IPS-15b (cell line): ENCODE results near the gene PTEN.
"Not testable (repeated sequence)": the region's sequence is repeated elsewhere in the genome, so short reads cannot be mapped to it uniquely, and the experiment has no call there.

Experiments used
- H3K27me3 ChIP-seq: one replicate; pipeline ENCODE4 v1.6.1; 2013; ENCODE audit warnings: low read length; ENCODE audit not compliant: control insufficient read depth, insufficient read depth
- H3K36me3 ChIP-seq: one replicate; pipeline ENCODE4 v1.6.1; 2013; ENCODE audit warnings: low read length; ENCODE audit not compliant: control insufficient read depth, insufficient read depth
- H3K4me1 ChIP-seq: one replicate; pipeline ENCODE4 v1.6.1; 2013; ENCODE audit warnings: mild to moderate bottlenecking, low read length; ENCODE audit not compliant: control insufficient read depth, insufficient read depth
- H3K4me3 ChIP-seq: one replicate; pipeline ENCODE4 v1.5.1; 2013; ENCODE audit warnings: low read depth, low read length
- H3K9ac ChIP-seq: one replicate; pipeline ENCODE4 v1.6.1; 2013; ENCODE audit warnings: low read depth, mild to moderate bottlenecking, low read length
- H3K9me3 ChIP-seq: one replicate; pipeline ENCODE4 v1.6.1; 2013; ENCODE audit warnings: mild to moderate bottlenecking, low read length; ENCODE audit not compliant: control insufficient read depth, insufficient read depth

The PTEN gene

GRCh38 chr10:87880336-87880735, 16.9 kb downstream of the PTEN start:
- Histone ChIP-seq H3K36me3 (no peaks in the 10 kb centered on the region), H3K27me3 (no peaks in the 10 kb centered on the region), H3K9me3 (no peaks in the 10 kb centered on the region), H3K4me1 (no peaks in the 10 kb centered on the region), H3K4me3 (no peak overlapping the region), H3K9ac (no peak overlapping the region)

- not testable (repeated sequence) for H3K27me3 ChIP-seq, H3K4me3 ChIP-seq
Measured at GRCh38 chr10:87881373-87882059, 18.1 kb downstream of the PTEN start.

GRCh38 chr10:87882555-87883294, 19.3 kb downstream of the PTEN start:
- no peaks in the 10 kb centered on the region for H3K27me3 ChIP-seq
- no peaks in the 10 kb centered on the region for H3K4me1 ChIP-seq
- no peak overlapping the region for H3K4me3 ChIP-seq
- H3K9me3 ChIP-seq = no peaks in the 10 kb centered on the region
- no peak overlapping the region for H3K9ac ChIP-seq
- H3K36me3 ChIP-seq = peaks cover 1% of the 10 kb centered on the region

More at GRCh38 chr10:87881373-87882059, 18.1 kb downstream of the PTEN start:
- H3K4me1 ChIP-seq, H3K9ac ChIP-seq, H3K9me3 ChIP-seq, H3K36me3 ChIP-seq: not testable (repeated sequence)

GRCh38 chr10:87886635-87887034, 23.2 kb downstream of the PTEN start:
- Histone ChIP-seq H3K4me3 (no peak overlapping the region), H3K9me3 (no peaks in the 10 kb centered on the region), H3K4me1 (no peaks in the 10 kb centered on the region), H3K27me3 (no peaks in the 10 kb centered on the region), H3K9ac (no peak overlapping the region), H3K36me3 (peaks cover 6% of the 10 kb centered on the region)

DNA sequence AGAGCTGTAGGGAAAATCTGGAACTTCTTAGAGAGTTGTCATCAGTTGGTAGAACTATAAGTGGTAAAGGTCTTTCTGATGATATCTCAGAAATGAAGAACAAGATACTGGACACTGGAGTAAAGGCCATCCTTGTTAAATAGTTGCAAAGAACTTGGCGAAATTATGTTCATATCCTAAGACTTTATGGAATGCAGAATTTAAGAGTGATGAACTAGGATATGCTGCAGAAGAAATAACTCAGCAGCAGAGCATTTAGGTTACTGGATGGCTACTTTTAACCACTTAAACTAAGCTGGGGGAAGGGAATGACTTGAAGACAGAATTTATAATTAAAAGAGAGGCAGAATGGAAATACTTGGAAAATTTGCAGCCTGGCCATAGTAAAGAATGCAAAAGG, 23.7 kb downstream of the PTEN start:
- H3K36me3 ChIP-seq = peaks cover 6% of the 10 kb centered on the region
- H3K9me3 ChIP-seq = no peaks in the 10 kb centered on the region
- H3K4me3 ChIP-seq = no peak overlapping the region
- H3K4me1 ChIP-seq = no peaks in the 10 kb centered on the region
- H3K27me3 ChIP-seq = no peaks in the 10 kb centered on the region
- no peak overlapping the region for H3K9ac ChIP-seq

DNA sequence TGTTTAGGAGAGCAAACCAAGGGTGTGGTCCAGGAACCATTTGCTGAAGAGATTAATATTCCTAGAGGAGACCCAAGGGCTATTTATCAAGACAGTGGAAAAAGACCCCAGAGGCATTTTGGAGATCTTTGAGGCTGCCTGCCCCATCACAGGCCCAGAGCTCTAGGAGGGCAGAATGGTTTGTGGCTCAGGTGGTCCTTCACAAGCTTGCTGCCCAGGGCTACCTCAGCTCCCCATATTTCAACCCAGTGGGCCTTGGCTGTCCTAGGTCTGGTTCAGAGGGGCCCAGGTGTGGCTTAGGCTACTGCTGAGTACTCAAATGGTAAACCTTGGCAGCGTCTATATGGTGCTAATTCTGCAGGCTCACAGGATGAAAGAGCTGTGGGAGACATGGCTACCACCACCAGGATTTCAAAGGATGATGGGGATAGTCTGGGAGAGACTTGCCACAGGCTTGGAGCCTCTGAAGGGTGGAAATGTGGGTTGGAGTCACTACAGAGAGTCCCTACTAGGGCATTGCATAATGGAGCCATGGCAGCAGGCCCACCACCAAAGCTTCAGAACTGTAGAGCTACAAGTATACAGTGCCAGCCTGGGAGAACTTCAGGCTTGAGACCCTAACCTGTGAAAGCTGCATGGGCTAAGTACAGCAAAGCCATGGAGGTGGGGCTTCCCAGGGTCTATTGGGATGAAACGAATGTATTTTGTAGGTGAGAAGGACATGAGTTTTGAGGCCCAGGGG, 24.3 kb downstream of the PTEN start:
- H3K4me3 ChIP-seq = no peak overlapping the region
- no peak overlapping the region for H3K9ac ChIP-seq
- no peaks in the 10 kb centered on the region for H3K27me3 ChIP-seq
- peaks cover 6% of the 10 kb centered on the region for H3K36me3 ChIP-seq
- H3K4me1 ChIP-seq = no peaks in the 10 kb centered on the region
- no peaks in the 10 kb centered on the region for H3K9me3 ChIP-seq

GRCh38 chr10:87895430-87895829, 32.0 kb downstream of the PTEN start:
- no peaks in the 10 kb centered on the region for H3K4me1 ChIP-seq
- no peaks in the 10 kb centered on the region for H3K9me3 ChIP-seq
- H3K4me3 ChIP-seq = no peak overlapping the region
- no peaks in the 10 kb centered on the region for H3K27me3 ChIP-seq
- no peaks in the 10 kb centered on the region for H3K36me3 ChIP-seq
- H3K9ac ChIP-seq = no peak overlapping the region

DNA sequence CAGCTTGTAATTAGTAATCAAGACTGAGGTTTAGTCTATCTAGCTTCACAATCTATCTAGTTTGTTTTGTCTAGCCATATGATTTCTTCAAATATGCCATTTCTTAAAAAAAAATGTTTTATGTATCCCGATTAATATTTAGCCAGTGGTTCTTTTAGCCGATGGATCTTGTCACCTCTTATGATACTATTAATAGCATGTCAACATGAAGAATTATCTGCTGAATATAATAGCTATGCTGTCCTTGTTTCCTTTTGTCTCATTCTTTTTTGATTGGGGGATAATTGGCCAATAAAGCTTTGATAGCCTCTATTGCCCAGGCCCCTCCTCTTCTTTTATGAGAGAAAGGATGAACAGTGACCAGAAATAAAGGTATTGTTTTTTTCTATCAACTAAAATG, 32.8 kb downstream of the PTEN start:
- Histone ChIP-seq H3K36me3 (no peaks in the 10 kb centered on the region), H3K4me3 (no peak overlapping the region), H3K4me1 (no peaks in the 10 kb centered on the region), H3K27me3 (no peaks in the 10 kb centered on the region), H3K9ac (no peak overlapping the region), H3K9me3 (no peaks in the 10 kb centered on the region)

DNA sequence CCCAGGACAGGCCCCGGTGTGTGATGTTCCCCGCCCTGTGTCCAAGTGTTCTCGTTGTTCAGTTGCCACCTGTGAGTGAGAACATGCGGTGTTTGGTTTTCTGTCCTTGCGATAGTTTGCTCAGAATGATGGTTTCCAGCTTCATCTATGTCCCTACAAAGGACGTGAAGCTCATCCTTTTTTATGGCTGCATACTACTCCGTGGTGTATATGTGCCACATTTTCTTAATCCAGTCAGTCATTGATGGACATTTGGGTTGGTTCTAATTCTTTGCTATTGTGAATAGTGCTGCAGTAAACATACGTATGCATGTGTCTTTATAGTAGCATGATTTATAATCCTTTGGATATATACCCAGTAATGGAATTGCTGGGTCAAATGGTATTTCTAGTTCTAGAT, 34.5 kb downstream of the PTEN start:
- not testable (repeated sequence) for H3K4me3 ChIP-seq, H3K9ac ChIP-seq, H3K27me3 ChIP-seq, H3K4me1 ChIP-seq, H3K9me3 ChIP-seq, H3K36me3 ChIP-seq

DNA sequence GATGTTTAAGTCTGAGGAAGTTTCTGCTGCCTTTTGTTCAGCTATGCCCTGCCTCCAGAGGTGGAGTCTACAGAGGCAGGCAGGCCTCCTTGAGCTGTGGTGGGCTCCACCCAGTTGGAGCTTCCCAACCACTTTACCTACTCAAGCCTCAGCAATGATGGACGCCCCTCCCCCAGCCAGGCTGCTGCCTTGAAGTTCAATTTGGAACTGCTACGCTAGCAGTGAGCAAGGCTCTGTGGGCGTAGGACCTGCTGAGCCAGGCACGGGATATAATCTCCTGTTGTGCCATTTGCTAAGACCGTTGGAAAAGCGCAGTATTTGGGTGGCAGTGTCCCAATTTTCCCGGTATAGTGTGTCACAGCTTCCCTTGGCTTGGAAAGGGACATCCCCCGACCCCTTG, 40.0 kb downstream of the PTEN start:
- not testable (repeated sequence) for H3K36me3 ChIP-seq, H3K4me3 ChIP-seq, H3K4me1 ChIP-seq, H3K9me3 ChIP-seq, H3K9ac ChIP-seq, H3K27me3 ChIP-seq

DNA sequence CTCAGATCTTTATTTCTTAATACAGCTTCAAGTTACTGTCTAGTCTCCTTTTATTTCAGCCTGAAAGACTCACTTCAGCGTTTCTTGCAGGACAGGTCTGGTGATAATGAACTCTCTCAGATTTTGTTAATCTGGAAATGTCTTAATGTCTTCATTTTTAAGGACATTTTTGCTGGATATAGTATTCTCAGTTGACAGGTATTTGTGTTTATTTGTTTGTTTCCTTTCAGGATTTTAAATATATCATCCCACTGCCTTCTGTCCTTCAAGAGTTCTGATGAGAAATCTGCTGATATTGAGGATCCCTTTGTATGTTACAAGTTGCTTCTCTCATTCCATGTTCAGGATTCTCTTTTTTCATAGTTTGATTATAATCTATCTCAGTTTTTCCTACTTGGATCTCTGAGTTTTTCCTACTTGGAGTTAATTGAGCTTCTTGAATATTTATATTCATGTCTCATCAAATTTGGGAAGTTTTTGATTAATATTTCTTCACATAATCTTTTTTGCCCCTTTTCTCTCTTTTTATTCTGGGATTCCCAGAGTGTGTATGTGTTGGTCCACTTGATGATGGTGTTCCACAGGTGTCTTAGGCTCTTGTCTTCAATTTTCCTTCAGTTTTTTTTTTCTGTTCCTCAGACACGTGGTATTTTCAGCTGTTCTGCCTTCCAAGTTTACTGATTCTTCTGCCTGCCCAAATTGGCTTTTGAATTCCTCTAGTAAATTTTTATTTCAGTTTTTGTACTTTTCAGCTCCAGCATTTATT, 49.9 kb downstream of the PTEN start:
- Histone ChIP-seq H3K36me3 (no peaks in the 10 kb centered on the region), H3K9ac (no peak overlapping the region), H3K9me3 (no peaks in the 10 kb centered on the region), H3K4me1 (no peaks in the 10 kb centered on the region), H3K27me3 (no peaks in the 10 kb centered on the region), H3K4me3 (no peak overlapping the region)
